HG02870 (cell line): ENCODE results near the gene MCRIP1.

Source experiments
- ATAC-seq: cut with Tn5 transposase; IDR thresholded peaks from one replicate; pipeline ENCODE4 v1.9.1; 2021; ENCODE audit warnings: mild to moderate bottlenecking, moderate library complexity; ENCODE audit not compliant: unreplicated experiment

The MCRIP1 gene

GRCh38 chr17:81822996-81823819 is 9.9 kb downstream of the MCRIP1 start:
- no peak for ATAC-seq

GRCh38 chr17:81822312-81822637 is 10.8 kb downstream of the MCRIP1 start:
- ATAC-seq = no peak

- ATAC-seq = no peak
Observed at GRCh38 chr17:81821603-81822311, 11.3 kb downstream of the MCRIP1 start.

GRCh38 chr17:81821147-81821546 is 11.9 kb downstream of the MCRIP1 start:
- no peak for ATAC-seq

- ATAC-seq = no peak
Observed at GRCh38 chr17:81819708-81820107, 13.4 kb downstream of the MCRIP1 start.

- no peak for ATAC-seq
Observed at GRCh38 chr17:81817758-81818147, 15.3 kb downstream of the MCRIP1 start.

- no peak for ATAC-seq
Observed at GRCh38 chr17:81815646-81815986, 17.5 kb downstream of the MCRIP1 start.

- no peak for ATAC-seq
Observed at GRCh38 chr17:81814748-81815645, 18.1 kb downstream of the MCRIP1 start.

- ATAC-seq = no peak
Observed at GRCh38 chr17:81813861-81814683, 19.0 kb downstream of the MCRIP1 start.

- no peak for ATAC-seq
Observed at GRCh38 chr17:81813371-81813684, 19.8 kb downstream of the MCRIP1 start.

GRCh38 chr17:81812571-81813370 is 20.3 kb downstream of the MCRIP1 start:
- no peak for ATAC-seq

GRCh38 chr17:81811705-81812570 is 21.2 kb downstream of the MCRIP1 start:
- no peak for ATAC-seq

- ATAC-seq = no peak
Observed at GRCh38 chr17:81810892-81811704, 22.0 kb downstream of the MCRIP1 start.

- ATAC-seq = no peak
Observed at GRCh38 chr17:81810476-81810875, 22.6 kb downstream of the MCRIP1 start.

GRCh38 chr17:81809556-81809998 is 23.5 kb downstream of the MCRIP1 start:
- ATAC-seq = no peak

GRCh38 chr17:81808778-81809555 is 24.1 kb downstream of the MCRIP1 start:
- no peak for ATAC-seq

GRCh38 chr17:81807839-81808238 is 25.3 kb downstream of the MCRIP1 start:
- no peak for ATAC-seq
